Kidney (tissue), 14 donors: ENCODE measurements around the gene CIART. TPM values are rescaled to one million over a fixed set of nuclear protein-coding genes. Genes with fewer than 3 reads are reported as not detected.
A peak's percentile ranks its signal among the peaks of the same experiment; 100 is the strongest.

Source experiments
- DNase-seq, 5 donors: peaks; one replicate each; pipeline ENCODE4 v3.0.0-alpha.2; 2013 to 2020
- FAIRE-seq: peaks from 2 replicates; lab custom pipeline; 2012; peaks lifted over from hg19 to GRCh38; lab: Jason Lieb, UNC
- H3K27ac ChIP-seq, 2 donors: one replicate each; pipeline ENCODE4 v1.7.0; 2013; ENCODE audit warnings: low read depth in 2 of 2, low read length in 2 of 2, inconsistent platforms in 1 of 2
- H3K27me3 ChIP-seq: one replicate; pipeline ENCODE4 v1.7.1; 2013; ENCODE audit warnings: low read length, inconsistent platforms; ENCODE audit not compliant: control insufficient read depth, insufficient read depth
- H3K36me3 ChIP-seq, 3 donors: one replicate each; pipeline versions ENCODE4 v1.7.0 to v1.7.1; 2013; ENCODE audit warnings: low read length in 3 of 3, control low read depth in 1 of 3, inconsistent platforms in 1 of 3; ENCODE audit not compliant: insufficient read depth in 3 of 3, control insufficient read depth in 2 of 3
- H3K4me1 ChIP-seq, 3 donors: one replicate each; pipeline versions ENCODE4 v1.7.0 to v1.7.1; 2013; ENCODE audit warnings: low read length in 3 of 3, inconsistent platforms in 1 of 3, low read depth in 1 of 3; ENCODE audit not compliant: control insufficient read depth in 2 of 3, insufficient read depth in 2 of 3
- H3K4me3 ChIP-seq, 3 donors: one replicate each; pipeline versions ENCODE4 v1.7.0 to v1.8.1; 2013; ENCODE audit warnings: low read length in 3 of 3, control low read depth in 1 of 3, inconsistent platforms in 1 of 3
- H3K9ac ChIP-seq, 3 donors: one replicate each; pipeline versions ENCODE4 v1.7.0 to v1.7.1; 2013; ENCODE audit warnings: low read length in 3 of 3, control low read depth in 1 of 3, inconsistent platforms in 1 of 3
- H3K9me3 ChIP-seq, 3 donors: one replicate each; pipeline versions ENCODE4 v1.7.0 to v1.7.1; 2013; ENCODE audit warnings: low read length in 3 of 3, control low read depth in 1 of 3, inconsistent platforms in 1 of 3; ENCODE audit not compliant: control insufficient read depth in 2 of 3, insufficient read depth in 1 of 3
- CTCF ChIP-seq: IDR thresholded peaks from 3 replicates; pipeline ENCODE4 v1.5.1; 2012; ENCODE audit warnings: mild to moderate bottlenecking, moderate library complexity, borderline replicate concordance; ENCODE audit not compliant: insufficient read depth; ENCODE audit errors: extremely low read depth
- intact Hi-C: fragments of 100-400 bp; cut with DNase I; formaldehyde crosslinking; loops from one replicate; pipeline ENCODE4 v1.11.1; 2022
- polyA plus RNA-seq: library from polyadenylated mRNA; stranded (reverse); fragments of 350-450 nt; fragmentation: Illumina TruSeq; extraction: RNeasy Lipid Tissue Mini Kit (QIAGEN cat#74804); gene quantifications from one replicate; pipeline ENCODE4 v1.2.3, GENCODE V29; 2014; ENCODE audit warnings: low read depth, low replicate concordance; ENCODE audit not compliant: insufficient read depth
- total RNA-seq: library from RNA; stranded (reverse); fragmentation: NEBNext Ultra II Directional; extraction: Animal tissue kit (Norgen Biotek cat#: 25700); gene quantifications from one replicate; pipeline ENCODE4 v1.2.1, GENCODE V29; 2021
- donor health status: control.
- donor health status: control.
- donor health status: control.
- donor health status: control.
- donor health status: control.
- donor health status: DM: yes; HTN: yes; CAD: no.
- donor health status: Normal renal cell carcinoma (clear cell type).

Gene CIART
- total and polyA plus RNA-seq, 2 donors from 2014 or later: 8.8 to 9.1 TPM

GRCh38 chr1:150322310-150322709 lies 40.0 kb downstream of the CIART start:
- intact Hi-C loops: no loop called here
- no peak for TF ChIP-seq CTCF
- FAIRE-seq (no peak), DNase-seq (no peak)
- Histone ChIP-seq H3K27ac (no peak overlapping the region), H3K9ac (peak overlapping the region in 2 of 3 donors; percentile 84 to 94), H3K36me3 (peaks cover 7 to 25% (median 14%) of the 10 kb centered on the region in 3 donors), H3K27me3 (no peaks in the 10 kb centered on the region), H3K4me3 (peak overlapping the region; percentile 88 to 95 (median 90)), H3K4me1 (peaks cover 0 to 2% (median 0%) of the 10 kb centered on the region in 3 donors), H3K9me3 (no peaks in the 10 kb centered on the region)

- peaks cover 9 to 41% (median 27%) of the 10 kb centered on the region in 3 donors for H3K36me3 ChIP-seq
- H3K4me3 ChIP-seq: no peak overlapping the region
- intact Hi-C loops: no loop called here
- no peaks in the 10 kb centered on the region for H3K4me1 ChIP-seq
- H3K27ac ChIP-seq: no peak overlapping the region
- FAIRE-seq: no peak
- no peaks in the 10 kb centered on the region for H3K9me3 ChIP-seq
- no peak for DNase-seq
- TF ChIP-seq CTCF: no peak
- H3K9ac ChIP-seq: no peak overlapping the region
- H3K27me3 ChIP-seq: no peaks in the 10 kb centered on the region
Observed at GRCh38 chr1:150332651-150333290, 50.4 kb downstream of the CIART start.

Other genes with a start within 250 kb of the CIART start
- 41.7 TPM for gene VPS45, start 214.8 kb upstream of the CIART start, total RNA-seq
- gene VPS45, start 214.8 kb upstream of the CIART start, polyA plus RNA-seq: 33.1 TPM
- 32.7 TPM for gene PLEKHO1, start 132.6 kb upstream of the CIART start, total RNA-seq
- 28.0 TPM for gene PLEKHO1, start 132.6 kb upstream of the CIART start, polyA plus RNA-seq
- gene ANP32E, start 46.4 kb upstream of the CIART start, total RNA-seq: 41.7 TPM
- gene ANP32E, start 46.4 kb upstream of the CIART start, polyA plus RNA-seq: 22.1 TPM
- gene CA14, start 24.8 kb upstream of the CIART start, total RNA-seq: 0.35 TPM
- 0.41 TPM for gene CA14, start 24.8 kb upstream of the CIART start, polyA plus RNA-seq
- gene APH1A, start 13.5 kb upstream of the CIART start, total RNA-seq: 147 TPM
- gene APH1A, start 13.5 kb upstream of the CIART start, polyA plus RNA-seq: 116 TPM
- 17.1 TPM for gene C1orf54, start 9.8 kb upstream of the CIART start, total RNA-seq
- 67.2 TPM for gene C1orf54, start 9.8 kb upstream of the CIART start, polyA plus RNA-seq
- 71.7 TPM for gene MRPS21, start 11.3 kb downstream of the CIART start, total RNA-seq
- 134 TPM for gene MRPS21, start 11.3 kb downstream of the CIART start, polyA plus RNA-seq
- 62.3 TPM for gene PRPF3, start 39.0 kb downstream of the CIART start, total RNA-seq
- gene PRPF3, start 39.0 kb downstream of the CIART start, polyA plus RNA-seq: 24.0 TPM
- gene RPRD2, start 81.6 kb downstream of the CIART start, total RNA-seq: 40.4 TPM
- gene RPRD2, start 81.6 kb downstream of the CIART start, polyA plus RNA-seq: 9.1 TPM
- gene TARS2, start 204.9 kb downstream of the CIART start, total RNA-seq: 25.6 TPM
- gene TARS2, start 204.9 kb downstream of the CIART start, polyA plus RNA-seq: 20.4 TPM
- 9.2 TPM for gene ECM1, start 225.6 kb downstream of the CIART start, total RNA-seq
- 36.4 TPM for gene ECM1, start 225.6 kb downstream of the CIART start, polyA plus RNA-seq
- not detected for gene FALEC, start 233.2 kb downstream of the CIART start, total RNA-seq
- gene FALEC, start 233.2 kb downstream of the CIART start, polyA plus RNA-seq: not detected